ENCODE data around the gene LY86.
A peak's percentile ranks its signal among the peaks of the same experiment; 100 is the strongest.

LY86 gene

DNA sequence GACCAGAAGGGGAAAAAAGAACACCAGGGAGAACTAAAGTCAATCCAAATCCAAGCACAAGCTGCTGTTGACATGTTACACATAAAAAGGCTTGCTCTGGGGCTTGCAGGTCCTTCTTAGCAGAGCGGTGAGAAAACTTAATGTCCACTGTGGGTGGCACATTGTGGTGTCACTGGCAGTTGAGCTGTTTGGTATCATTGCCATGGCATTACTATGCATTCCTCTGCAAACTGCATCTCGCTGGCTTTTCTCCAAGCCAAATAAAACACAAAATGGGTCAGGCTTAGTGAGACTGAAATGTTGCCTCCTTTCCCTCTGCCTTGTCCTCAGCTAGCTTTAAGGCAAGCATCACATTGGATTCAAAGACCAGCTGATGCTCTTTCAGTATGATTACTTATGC, 40.9 kb downstream of the LY86 start:
- TF ChIP-seq, protein P1, sequence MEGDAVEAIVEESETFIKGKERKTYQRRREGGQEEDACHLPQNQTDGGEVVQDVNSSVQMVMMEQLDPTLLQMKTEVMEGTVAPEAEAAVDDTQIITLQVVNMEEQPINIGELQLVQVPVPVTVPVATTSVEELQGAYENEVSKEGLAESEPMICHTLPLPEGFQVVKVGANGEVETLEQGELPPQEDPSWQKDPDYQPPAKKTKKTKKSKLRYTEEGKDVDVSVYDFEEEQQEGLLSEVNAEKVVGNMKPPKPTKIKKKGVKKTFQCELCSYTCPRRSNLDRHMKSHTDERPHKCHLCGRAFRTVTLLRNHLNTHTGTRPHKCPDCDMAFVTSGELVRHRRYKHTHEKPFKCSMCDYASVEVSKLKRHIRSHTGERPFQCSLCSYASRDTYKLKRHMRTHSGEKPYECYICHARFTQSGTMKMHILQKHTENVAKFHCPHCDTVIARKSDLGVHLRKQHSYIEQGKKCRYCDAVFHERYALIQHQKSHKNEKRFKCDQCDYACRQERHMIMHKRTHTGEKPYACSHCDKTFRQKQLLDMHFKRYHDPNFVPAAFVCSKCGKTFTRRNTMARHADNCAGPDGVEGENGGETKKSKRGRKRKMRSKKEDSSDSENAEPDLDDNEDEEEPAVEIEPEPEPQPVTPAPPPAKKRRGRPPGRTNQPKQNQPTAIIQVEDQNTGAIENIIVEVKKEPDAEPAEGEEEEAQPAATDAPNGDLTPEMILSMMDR (IDR thresholded peaks at IDR 0.05; ENCODE audit: low read depth, low read length), result no peak
- H3K4me3 ChIP-seq (replicated peaks in 1 of 2; ENCODE audit: low read depth in 2 of 2, low read length in 2 of 2), result no peak overlapping the region
- peak; percentile 5 to 14 for DNase-seq (ENCODE audit: low read depth in 2 of 2)

DNA sequence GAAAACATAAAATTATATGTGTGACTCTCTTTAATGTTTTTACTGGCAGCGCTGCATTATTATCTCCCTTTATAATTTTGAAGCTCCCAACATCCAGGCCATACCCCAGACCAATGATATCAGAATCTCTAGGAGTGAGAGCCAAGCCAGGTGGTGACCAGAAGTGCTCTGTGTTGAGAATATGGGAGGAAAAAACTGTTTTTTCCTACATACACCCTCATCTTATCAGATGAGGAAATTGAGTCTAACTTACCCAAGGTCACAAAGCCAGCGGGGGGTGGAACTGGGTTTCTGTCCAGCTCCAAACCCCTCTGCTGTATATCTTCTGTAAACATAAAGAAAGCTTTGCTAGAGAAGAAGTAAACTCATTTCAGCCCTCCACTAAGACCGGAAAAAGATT, 42.5 kb downstream of the LY86 start:
- TF ChIP-seq, protein P1 (IDR thresholded peaks at IDR 0.05; ENCODE audit: low read depth, low read length), result no peak
- no peak for DNase-seq (ENCODE audit: low read depth in 2 of 2)
- H3K4me3 ChIP-seq (replicated peaks in 1 of 2; ENCODE audit: low read depth in 2 of 2, low read length in 2 of 2), result no peak overlapping the region

DNA sequence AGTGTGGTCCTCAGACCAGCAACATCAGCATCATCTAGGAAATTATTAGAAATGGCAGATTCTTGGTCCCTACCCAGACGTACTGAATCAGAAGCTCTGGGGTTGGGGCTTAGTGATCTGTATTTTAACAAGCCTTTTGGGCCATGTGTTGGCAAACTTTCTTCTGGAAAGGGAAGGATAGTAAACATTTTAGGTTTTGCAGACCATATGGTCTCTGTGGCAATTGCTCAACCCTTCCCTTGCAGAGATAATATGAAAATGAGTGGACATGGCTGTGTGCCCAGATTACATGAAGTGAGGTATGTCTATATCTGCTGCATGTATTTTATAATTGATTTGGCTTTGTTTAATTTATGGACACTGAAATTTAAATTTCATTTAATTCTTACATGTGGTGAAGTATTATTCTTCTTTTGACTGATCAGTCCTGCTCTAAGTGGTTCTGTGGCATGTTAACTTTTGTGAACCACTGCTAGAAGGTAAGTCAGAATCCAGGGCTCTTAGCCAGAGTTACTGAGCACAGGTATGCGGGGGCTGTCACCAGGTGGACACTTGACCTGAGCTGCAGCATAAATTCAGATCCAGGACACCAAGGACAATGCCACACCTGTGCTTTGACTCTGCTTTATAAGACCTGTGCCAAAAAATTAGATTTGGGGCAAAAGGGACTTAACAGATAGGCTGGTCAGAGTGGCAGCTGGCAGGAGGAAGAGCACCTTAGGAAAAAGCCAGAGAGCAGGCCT, 43.2 kb downstream of the LY86 start:
- H3K4me3 ChIP-seq (replicated peaks in 1 of 2; ENCODE audit: low read depth in 2 of 2, low read length in 2 of 2), result no peak overlapping the region
- DNase-seq (ENCODE audit: low read depth in 2 of 2), result peak; percentile 7 to 50
- TF ChIP-seq, protein P1 (IDR thresholded peaks at IDR 0.05; ENCODE audit: low read depth, low read length), result no peak

DNA sequence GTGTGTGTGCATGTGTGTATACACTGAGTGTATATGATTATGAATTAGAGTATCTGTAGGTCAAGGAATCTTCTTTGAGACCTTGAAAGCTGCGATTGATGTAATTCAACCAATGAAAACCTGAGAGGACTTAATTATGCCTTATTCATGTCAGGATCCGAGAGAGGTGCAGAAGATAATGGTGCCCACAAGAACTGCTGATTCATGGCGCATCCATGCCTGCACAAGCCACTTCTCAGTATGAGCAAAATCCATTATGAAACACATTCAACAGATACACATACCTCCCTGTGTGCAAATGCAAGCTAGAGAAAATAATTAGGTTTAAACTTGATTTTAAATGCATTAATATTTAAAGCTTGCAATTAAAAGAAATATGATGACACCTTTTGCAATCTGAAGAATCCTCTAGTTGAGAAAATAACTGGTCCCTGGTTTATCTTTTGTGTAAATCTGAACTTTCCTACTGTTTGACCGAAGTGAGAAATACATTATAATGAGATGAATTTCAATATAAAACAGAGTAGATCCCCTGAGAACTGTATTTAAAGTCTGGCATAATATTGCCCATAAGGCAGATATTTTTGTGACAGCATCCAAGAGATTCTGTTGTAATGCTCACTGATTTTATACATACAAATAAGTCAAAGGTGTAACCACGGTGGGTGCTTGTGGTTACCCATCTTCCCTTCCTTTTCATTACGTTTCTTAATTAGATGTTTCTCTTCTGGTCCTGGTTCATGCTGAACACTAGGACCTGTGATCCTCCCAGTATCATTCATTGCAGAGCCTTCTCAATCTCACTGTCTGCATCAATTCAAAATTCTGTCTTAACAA, 45.6 kb downstream of the LY86 start:
- H3K4me3 ChIP-seq (replicated peaks in 1 of 2; ENCODE audit: low read depth in 2 of 2, low read length in 2 of 2), result no peak overlapping the region
- DNase-seq (ENCODE audit: low read depth in 2 of 2), result no peak
- TF ChIP-seq, protein P1 (IDR thresholded peaks at IDR 0.05; ENCODE audit: low read depth, low read length), result no peak

DNA sequence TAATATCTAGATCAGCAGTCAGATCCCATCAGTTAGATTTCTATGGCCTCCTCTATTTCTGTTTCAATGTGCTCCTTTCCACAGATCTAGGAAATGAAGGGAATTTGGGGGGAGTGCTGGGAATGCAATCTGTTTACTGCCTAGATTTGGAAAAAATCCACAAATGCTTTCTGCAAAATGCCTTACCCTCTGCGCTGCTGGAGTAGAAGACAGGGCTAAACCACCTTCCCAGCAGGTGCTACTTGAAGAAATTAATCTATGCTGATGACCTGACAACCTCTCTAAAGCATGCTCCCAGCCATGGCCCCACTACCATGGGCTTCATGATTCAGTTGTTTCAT, 46.2 kb downstream of the LY86 start:
- no peak for DNase-seq (ENCODE audit: low read depth in 2 of 2)
- TF ChIP-seq, protein P1 (IDR thresholded peaks at IDR 0.05; ENCODE audit: low read depth, low read length), result no peak
- no peak overlapping the region for H3K4me3 ChIP-seq (replicated peaks in 1 of 2; ENCODE audit: low read depth in 2 of 2, low read length in 2 of 2)

DNA sequence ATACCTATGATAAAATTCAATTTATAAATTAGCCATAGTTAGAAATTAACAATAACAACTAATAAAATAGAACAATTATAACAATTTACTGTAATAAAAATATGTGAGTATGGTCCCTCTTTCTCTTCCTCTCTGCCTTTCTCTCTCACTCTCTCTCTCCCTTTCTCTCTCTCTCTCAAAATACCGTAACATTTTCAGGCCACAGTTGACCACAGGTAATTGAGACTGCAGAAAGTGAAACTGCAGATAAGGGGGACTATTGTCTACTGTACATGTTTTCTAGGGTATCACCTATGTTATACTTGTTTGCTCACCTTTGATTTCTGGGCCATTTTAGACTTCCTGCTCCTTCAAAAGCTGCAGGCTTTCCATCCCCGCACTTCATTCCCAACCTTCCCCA, 46.8 kb downstream of the LY86 start:
- TF ChIP-seq, protein P1 (IDR thresholded peaks at IDR 0.05; ENCODE audit: low read depth, low read length), result no peak
- no peak overlapping the region for H3K4me3 ChIP-seq (replicated peaks in 1 of 2; ENCODE audit: low read depth in 2 of 2, low read length in 2 of 2)
- DNase-seq (ENCODE audit: low read depth in 2 of 2), result no peak

All from cardiac fibroblast (primary cell).